Naive thymus-derived CD4-positive, alpha-beta T cell (primary cell): ENCODE measurements around the gene LONRF3. TPM values are rescaled to one million over a fixed set of nuclear protein-coding genes. Genes with fewer than 3 reads are reported as not detected.

Source experiments
- ATAC-seq: fragments of 150-1000 bp; cut with Tn5 transposase; 2 replicates; pipeline ENCODE4 v1.10.0; 2021; ENCODE audit warnings: mild to moderate bottlenecking, moderate library complexity
- CTCF ChIA-PET: fragments of 350-600 bp; sonication (Branson Sonifier 250); formaldehyde crosslinking; loops from one replicate; lab custom pipeline; 2021; ENCODE audit warnings: antibody characterized with exemption; lab: Charles Lee
- POLR2A ChIA-PET: fragments of 350-600 bp; sonication (Branson Sonifier 250); formaldehyde crosslinking; loops from one replicate; lab custom pipeline; 2021; ENCODE audit warnings: antibody characterized with exemption, inconsistent platforms; lab: Charles Lee
- DNase-seq, 9 donors: peaks; one replicate each; pipeline versions ENCODE4 v3.0.0 to v3.0.0-alpha.2; 2020 to 2022; ENCODE audit warnings: mixed read lengths in 1 of 9
- H3K27ac ChIP-seq: one replicate; pipeline ENCODE4 v1.7.0; 2013; ENCODE audit warnings: mild to moderate bottlenecking, low read depth, low read length, moderate library complexity
- H3K27me3 ChIP-seq, 2 donors: one replicate each; pipeline ENCODE4 v1.7.0; 2013; ENCODE audit warnings: low read length in 2 of 2, mild to moderate bottlenecking in 2 of 2, moderate library complexity in 2 of 2; ENCODE audit not compliant: control insufficient read depth in 2 of 2, insufficient read depth in 2 of 2
- H3K36me3 ChIP-seq, 3 experiments: 1 replicate in 2 of 3; 2 replicates in 1 of 3; pipeline ENCODE4 v1.7.0; 2013; ENCODE audit warnings: low read length in 3 of 3, mild to moderate bottlenecking in 3 of 3, moderate library complexity in 1 of 3; ENCODE audit not compliant: insufficient read depth in 3 of 3, control insufficient read depth in 2 of 3
- H3K4me1 ChIP-seq, 2 donors: one replicate each; pipeline ENCODE4 v1.7.0; 2013; ENCODE audit warnings: low read length in 2 of 2, mild to moderate bottlenecking in 2 of 2, moderate library complexity in 1 of 2; ENCODE audit not compliant: control insufficient read depth in 2 of 2, insufficient read depth in 2 of 2
- H3K4me3 ChIP-seq: 2 replicates; pipeline ENCODE4 v1.7.0; 2013; ENCODE audit warnings: mild to moderate bottlenecking, low read length
- H3K9me3 ChIP-seq, 3 experiments: 1 replicate in 2 of 3; 2 replicates in 1 of 3; pipeline ENCODE4 v1.7.0; 2013; ENCODE audit warnings: low read length in 3 of 3; ENCODE audit not compliant: control insufficient read depth in 2 of 3
- H3K27ac Mint-ChIP-seq, 9 donors: one replicate each; pipeline ENCODE4 v1.8.0; 2020 to 2022; ENCODE audit warnings: mixed read lengths in 9 of 9, mild to moderate bottlenecking in 8 of 9, moderate library complexity in 5 of 9, inconsistent platforms in 2 of 9
- H3K27me3 Mint-ChIP-seq, 5 donors: one replicate each; pipeline ENCODE4 v1.8.0; 2021 to 2022; ENCODE audit warnings: mixed read lengths in 5 of 5, mild to moderate bottlenecking in 1 of 5
- H3K36me3 Mint-ChIP-seq, 5 donors: one replicate each; pipeline ENCODE4 v1.8.0; 2020 to 2022; ENCODE audit warnings: mixed read lengths in 5 of 5, mild to moderate bottlenecking in 3 of 5, inconsistent platforms in 1 of 5
- H3K4me1 Mint-ChIP-seq, 7 donors: one replicate each; pipeline ENCODE4 v1.8.0; 2020 to 2022; ENCODE audit warnings: mixed read lengths in 7 of 7, mild to moderate bottlenecking in 3 of 7, inconsistent platforms in 1 of 7
- H3K4me3 Mint-ChIP-seq, 10 donors: one replicate each; pipeline ENCODE4 v1.8.0; 2020 to 2022; ENCODE audit warnings: mild to moderate bottlenecking in 10 of 10, mixed read lengths in 10 of 10, moderate library complexity in 6 of 10, inconsistent platforms in 2 of 10
- H3K9me3 Mint-ChIP-seq, 11 donors: one replicate each; pipeline ENCODE4 v1.8.0; 2020 to 2022; ENCODE audit warnings: mixed read lengths in 11 of 11, mild to moderate bottlenecking in 4 of 11, inconsistent platforms in 1 of 11, moderate library complexity in 1 of 11
- intact Hi-C, 2 donors: fragments of 100-400 bp; cut with micrococcal nuclease; formaldehyde crosslinking; loops; one replicate each; pipeline ENCODE4 v1.15.1; 2023
- polyA plus RNA-seq, 2 donors: library from polyadenylated mRNA; unstranded; fragments of 300-500 nt; fragmentation: Illumina TruSeq; gene quantifications; one replicate each; pipeline ENCODE4 v1.2.3, GENCODE V29; 2021
- total RNA-seq, 6 experiments: library from RNA in 5 of 6; stranded (reverse) in 5 of 6; gene quantifications; 1 replicate in 5 of 6; 2 replicates in 1 of 6; pipeline ENCODE4 v1.2.3 and lab custom pipeline; 2021 to 2026

LONRF3 gene
- total and polyA plus RNA-seq, 7 experiments from 2014 or later, result 0.07 to 17.8 (median 10.9) TPM

- DNase-seq, result no peak
- Histone ChIP-seq H3K27ac (no peak overlapping the region), H3K9me3 (no peaks in the 10 kb centered on the region), H3K4me3 (no peak overlapping the region), H3K36me3 (no peaks in the 10 kb centered on the region), H3K27me3 (no peaks in the 10 kb centered on the region), H3K4me1 (no peaks in the 10 kb centered on the region)
- Mint-ChIP-seq H3K4me3 (no peak overlapping the region), H3K9me3 (no peaks in the 10 kb centered on the region), H3K4me1 (no peaks in the 10 kb centered on the region), H3K36me3 (no peaks in the 10 kb centered on the region), H3K27ac (no peak overlapping the region), H3K27me3 (no peaks in the 10 kb centered on the region)
- POLR2A ChIA-PET, result no interaction called here
- ATAC-seq, result no peak
- CTCF ChIA-PET, result no interaction called here
- intact Hi-C loops, result no loop called here
These were observed 26.1 kb upstream of the LONRF3 start for GRCh38 chrX:118948270-118948669.

GRCh38 chrX:118961866-118962560, 12.4 kb upstream of the LONRF3 start:
- ChIA-PET CTCF (no interaction called here), POLR2A (interaction anchor here (0.6 kb wide), 1 partner anchor 38 kb away, joined by 6 read pairs; no protein-coding TSS in a partner anchor)
- H3K4me3 ChIP-seq, result no peak overlapping the region

GRCh38 chrX:118963159-118963558, 11.3 kb upstream of the LONRF3 start:
- H3K27ac ChIP-seq, result no peak overlapping the region
- no peaks in the 10 kb centered on the region for H3K9me3 ChIP-seq
- H3K4me1 ChIP-seq, result no peaks in the 10 kb centered on the region
- DNase-seq (no peak), ATAC-seq (no peak)
- H3K36me3 ChIP-seq, result no peaks in the 10 kb centered on the region
- ChIA-PET CTCF (no interaction called here), POLR2A (no interaction called here)
- no peaks in the 10 kb centered on the region for H3K36me3 Mint-ChIP-seq
- no peaks in the 10 kb centered on the region for H3K9me3 Mint-ChIP-seq
- no peak overlapping the region for H3K4me3 Mint-ChIP-seq
- peaks cover 0 to 7% (median 0%) of the 10 kb centered on the region in 5 donors for H3K27me3 Mint-ChIP-seq
- H3K27ac Mint-ChIP-seq, result no peak overlapping the region
- no peaks in the 10 kb centered on the region for H3K27me3 ChIP-seq
- intact Hi-C loops, result no loop called here
- no peak overlapping the region for H3K4me3 ChIP-seq
- no peaks in the 10 kb centered on the region for H3K4me1 Mint-ChIP-seq

More at GRCh38 chrX:118961866-118962560, 12.4 kb upstream of the LONRF3 start:
- DNase-seq (no peak), ATAC-seq (no peak)
- H3K9me3 ChIP-seq, result no peaks in the 10 kb centered on the region
- no peaks in the 10 kb centered on the region for H3K36me3 ChIP-seq
- Mint-ChIP-seq H3K4me1 (no peaks in the 10 kb centered on the region), H3K27ac (no peak overlapping the region), H3K4me3 (no peak overlapping the region), H3K27me3 (peaks cover 0 to 3% (median 0%) of the 10 kb centered on the region in 5 donors), H3K9me3 (no peaks in the 10 kb centered on the region), H3K36me3 (no peaks in the 10 kb centered on the region)
- intact Hi-C loops, result no loop called here
- H3K27me3 ChIP-seq, result no peaks in the 10 kb centered on the region
- H3K4me1 ChIP-seq, result no peaks in the 10 kb centered on the region
- no peak overlapping the region for H3K27ac ChIP-seq

GRCh38 chrX:118964252-118964651, 10.2 kb upstream of the LONRF3 start:
- CTCF ChIA-PET, result no interaction called here

GRCh38 chrX:118965395-118965794, 9.0 kb upstream of the LONRF3 start:
- ChIA-PET CTCF (no interaction called here), POLR2A (interaction anchor here (1.8 kb wide), 1 partner anchor 10 kb away, joined by 9 read pairs; the partner anchor contains the start of gene LONRF3)
- no peak for ATAC-seq

More at GRCh38 chrX:118964252-118964651, 10.2 kb upstream of the LONRF3 start:
- POLR2A ChIA-PET, result interaction anchor here (1.8 kb wide), 1 partner anchor 11 kb away, joined by 9 read pairs; the partner anchor contains the start of gene LONRF3
- Mint-ChIP-seq H3K36me3 (no peaks in the 10 kb centered on the region), H3K4me1 (no peaks in the 10 kb centered on the region), H3K4me3 (no peak overlapping the region), H3K27ac (no peak overlapping the region), H3K9me3 (no peaks in the 10 kb centered on the region), H3K27me3 (peaks cover 0 to 8% (median 0%) of the 10 kb centered on the region in 5 donors)
- no peak for DNase-seq
- intact Hi-C loops, result no loop called here
- no peak overlapping the region for H3K27ac ChIP-seq
- ATAC-seq, result no peak
- H3K27me3 ChIP-seq, result no peaks in the 10 kb centered on the region
- H3K36me3 ChIP-seq, result no peaks in the 10 kb centered on the region
- no peaks in the 10 kb centered on the region for H3K4me1 ChIP-seq
- no peaks in the 10 kb centered on the region for H3K9me3 ChIP-seq
- no peak overlapping the region for H3K4me3 ChIP-seq

GRCh38 chrX:118968031-118968430, 6.4 kb upstream of the LONRF3 start:
- no peaks in the 10 kb centered on the region for H3K36me3 Mint-ChIP-seq
- Histone ChIP-seq H3K27ac (no peak overlapping the region), H3K4me1 (no peaks in the 10 kb centered on the region), H3K36me3 (no peaks in the 10 kb centered on the region), H3K27me3 (no peaks in the 10 kb centered on the region), H3K9me3 (no peaks in the 10 kb centered on the region), H3K4me3 (no peak overlapping the region)
- ATAC-seq, result no peak
- ChIA-PET POLR2A (no interaction called here), CTCF (no interaction called here)
- H3K9me3 Mint-ChIP-seq, result no peaks in the 10 kb centered on the region
- H3K27ac Mint-ChIP-seq, result no peak overlapping the region
- no peak for DNase-seq
- peaks cover 0 to 3% (median 0%) of the 10 kb centered on the region in 7 donors for H3K4me1 Mint-ChIP-seq
- H3K4me3 Mint-ChIP-seq, result no peak overlapping the region
- H3K27me3 Mint-ChIP-seq, result peaks cover 0 to 31% (median 6%) of the 10 kb centered on the region in 5 donors
- intact Hi-C loops, result no loop called here

More at GRCh38 chrX:118965395-118965794, 9.0 kb upstream of the LONRF3 start:
- H3K27ac ChIP-seq, result no peak overlapping the region
- peaks cover 0 to 11% (median 0%) of the 10 kb centered on the region in 5 donors for H3K27me3 Mint-ChIP-seq
- H3K4me3 ChIP-seq, result no peak overlapping the region
- no peaks in the 10 kb centered on the region for H3K4me1 Mint-ChIP-seq
- H3K4me3 Mint-ChIP-seq, result no peak overlapping the region
- H3K36me3 Mint-ChIP-seq, result no peaks in the 10 kb centered on the region
- H3K27ac Mint-ChIP-seq, result no peak overlapping the region
- no peak for DNase-seq
- no peaks in the 10 kb centered on the region for H3K9me3 Mint-ChIP-seq
- H3K4me1 ChIP-seq, result no peaks in the 10 kb centered on the region
- no peaks in the 10 kb centered on the region for H3K36me3 ChIP-seq
- intact Hi-C loops, result no loop called here
- no peaks in the 10 kb centered on the region for H3K27me3 ChIP-seq
- H3K9me3 ChIP-seq, result no peaks in the 10 kb centered on the region

- intact Hi-C loops, result loop anchor here in 1 of 2 donors (10.0 kb wide), 3 partner anchors 127 to 627 kb away; partner anchors contain the start of genes SLC25A5 and WDR44
- H3K36me3 Mint-ChIP-seq, result no peaks in the 10 kb centered on the region
- ChIA-PET CTCF (no interaction called here), POLR2A (no interaction called here)
- H3K4me3 Mint-ChIP-seq, result no peak overlapping the region
- Histone ChIP-seq H3K27me3 (no peaks in the 10 kb centered on the region), H3K4me1 (no peaks in the 10 kb centered on the region), H3K36me3 (no peaks in the 10 kb centered on the region), H3K9me3 (no peaks in the 10 kb centered on the region), H3K4me3 (no peak overlapping the region), H3K27ac (no peak overlapping the region)
- ATAC-seq (no peak), DNase-seq (no peak)
- H3K4me1 Mint-ChIP-seq, result peaks cover 0 to 8% (median 8%) of the 10 kb centered on the region in 7 donors
- H3K27me3 Mint-ChIP-seq, result peaks cover 0 to 55% (median 7%) of the 10 kb centered on the region in 5 donors
- H3K27ac Mint-ChIP-seq, result no peak overlapping the region
- peaks cover 0 to 3% (median 0%) of the 10 kb centered on the region in 11 donors for H3K9me3 Mint-ChIP-seq
These were observed 2.9 kb upstream of the LONRF3 start for GRCh38 chrX:118971552-118971951.
